ENCODE results near the gene GTF3C6.

GTF3C6 gene

GRCh38 chr6:110958329-110959192, at the start of gene GTF3C6:
TSS of gene GTF3C6 (plus strand) at chr6:110958706. CDS start at chr6:110958770, 64 bp downstream.
- DNase-seq (ENCODE audit: extremely low read depth, insufficient read length): peak; percentile 92
- Histone ChIP-seq H3K4me3 (replicated peaks; ENCODE audit: low read depth, low read length) (peak within 1 kb of the TSS; percentile 71), H3K27me3 (replicated peaks; ENCODE audit: control insufficient read depth, insufficient read depth, low read length) (no peaks in the 10 kb centered on the region), H3K36me3 (ENCODE audit: control insufficient read depth, insufficient read depth, low read length) (no peaks in the 10 kb centered on the region; the same call in none of the 2 replicates)
- no peak for TF ChIP-seq CTCF (IDR thresholded peaks at IDR 0.05; ENCODE audit: insufficient read depth, low read length, poor library complexity, severe bottlenecking)

GRCh38 chr6:110930781-110931180, 27.7 kb upstream of the GTF3C6 start:
- H3K36me3 ChIP-seq (ENCODE audit: control insufficient read depth, insufficient read depth, low read length): no peaks in the 10 kb centered on the region
- no peak for TF ChIP-seq CTCF (IDR thresholded peaks at IDR 0.05; ENCODE audit: insufficient read depth, low read length, poor library complexity, severe bottlenecking)
- DNase-seq (ENCODE audit: extremely low read depth, insufficient read length): no peak
- H3K27me3 ChIP-seq (replicated peaks; ENCODE audit: control insufficient read depth, insufficient read depth, low read length): no peaks in the 10 kb centered on the region
- no peak overlapping the region for H3K4me3 ChIP-seq (replicated peaks; ENCODE audit: low read depth, low read length)

- Histone ChIP-seq H3K27me3 (replicated peaks; ENCODE audit: control insufficient read depth, insufficient read depth, low read length) (no peaks in the 10 kb centered on the region), H3K4me3 (replicated peaks; ENCODE audit: low read depth, low read length) (no peak overlapping the region), H3K36me3 (ENCODE audit: control insufficient read depth, insufficient read depth, low read length) (no peaks in the 10 kb centered on the region)
- no peak for TF ChIP-seq CTCF (IDR thresholded peaks at IDR 0.05; ENCODE audit: insufficient read depth, low read length, poor library complexity, severe bottlenecking)
- DNase-seq (ENCODE audit: extremely low read depth, insufficient read length): no peak
Measured at GRCh38 chr6:110933912-110934311, 24.6 kb upstream of the GTF3C6 start.

- no peaks in the 10 kb centered on the region for H3K36me3 ChIP-seq (ENCODE audit: control insufficient read depth, insufficient read depth, low read length)
- H3K27me3 ChIP-seq (replicated peaks; ENCODE audit: control insufficient read depth, insufficient read depth, low read length): no peaks in the 10 kb centered on the region
- no peak overlapping the region for H3K4me3 ChIP-seq (replicated peaks; ENCODE audit: low read depth, low read length)
- DNase-seq (ENCODE audit: extremely low read depth, insufficient read length): no peak
- no peak for TF ChIP-seq CTCF (IDR thresholded peaks at IDR 0.05; ENCODE audit: insufficient read depth, low read length, poor library complexity, severe bottlenecking)
Measured at GRCh38 chr6:110934381-110934898, 24.1 kb upstream of the GTF3C6 start.

- H3K4me3 ChIP-seq (replicated peaks; ENCODE audit: low read depth, low read length): no peak overlapping the region
- no peak for TF ChIP-seq CTCF (IDR thresholded peaks at IDR 0.05; ENCODE audit: insufficient read depth, low read length, poor library complexity, severe bottlenecking)
Measured at GRCh38 chr6:110935171-110935570, 23.3 kb upstream of the GTF3C6 start.

More at GRCh38 chr6:110935171-110935570, 23.3 kb upstream of the GTF3C6 start:
- Histone ChIP-seq H3K27me3 (replicated peaks; ENCODE audit: control insufficient read depth, insufficient read depth, low read length) (no peaks in the 10 kb centered on the region), H3K36me3 (ENCODE audit: control insufficient read depth, insufficient read depth, low read length) (no peaks in the 10 kb centered on the region)
- no peak for DNase-seq (ENCODE audit: extremely low read depth, insufficient read length)

Measured in GM06990 (cell line).